T-cell (primary cell): ENCODE results near the gene TCF12. TPM values are rescaled to one million over a fixed set of nuclear protein-coding genes. Genes with fewer than 3 reads are reported as not detected.

ENCODE experiments used
- ATAC-seq, 4 experiments: fragments of 200-7000 bp in 3 of 4; fragments of 150-1000 bp in 1 of 4; cut with Tn5 transposase; replicated peaks in 1 of 4; 1 replicate in 3 of 4; 2 replicates in 1 of 4; pipeline ENCODE4 v1.10.0; 2021; ENCODE audit warnings: moderate library complexity in 3 of 4, mild to moderate bottlenecking in 2 of 4, moderate number of reproducible peaks in 1 of 4
- CTCF ChIA-PET, 2 donors: fragments of 300-600 bp; sonication (Branson Sonifier 250); formaldehyde crosslinking; loops; one replicate each; lab custom pipeline; 2022; ENCODE audit warnings: antibody characterized with exemption in 2 of 2; lab: Charles Lee
- POLR2A ChIA-PET, 2 donors: fragments of 300-600 bp; sonication (Branson Sonifier 250); formaldehyde crosslinking; loops; one replicate each; lab custom pipeline; 2022; ENCODE audit warnings: antibody characterized with exemption in 2 of 2; lab: Charles Lee
- DNase-seq, 35 experiments: peaks; one replicate each; pipeline versions ENCODE4 v3.0.0 to v3.0.0-alpha.2; 2013 to 2023
- H3K27ac ChIP-seq: one replicate; pipeline ENCODE4 v1.5.1; 2013; ENCODE audit warnings: low read length
- H3K27me3 ChIP-seq, 2 experiments: replicated peaks in 1 of 2; 1 replicate in 1 of 2; 2 replicates in 1 of 2; pipeline versions ENCODE4 v1.6.1 to v1.7.0; 2013; ENCODE audit warnings: low read length in 1 of 2, mixed read lengths in 1 of 2; ENCODE audit not compliant: control insufficient read depth in 2 of 2, insufficient read depth in 2 of 2; ENCODE audit errors: extremely low read depth in 1 of 2
- H3K36me3 ChIP-seq, 2 donors: 1 replicate in 1 of 2; 2 replicates in 1 of 2; pipeline versions ENCODE4 v1.6.1 to v1.7.0; 2013; ENCODE audit warnings: low read length in 1 of 2; ENCODE audit not compliant: control insufficient read depth in 2 of 2, insufficient read depth in 1 of 2; ENCODE audit errors: extremely low read depth in 1 of 2
- H3K4me1 ChIP-seq, 2 experiments: 1 replicate in 1 of 2; 2 replicates in 1 of 2; pipeline versions ENCODE4 v1.6.1 to v1.7.0; 2013; ENCODE audit warnings: low read length in 2 of 2, mixed read lengths in 1 of 2; ENCODE audit not compliant: insufficient read depth in 2 of 2, control insufficient read depth in 1 of 2; ENCODE audit errors: extremely low read depth in 1 of 2
- H3K4me3 ChIP-seq, 2 donors: 1 replicate in 1 of 2; 2 replicates in 1 of 2; pipeline versions ENCODE4 v1.5.1 to v1.7.0; 2013; ENCODE audit warnings: mild to moderate bottlenecking in 2 of 2, low read length in 1 of 2, moderate library complexity in 1 of 2; ENCODE audit not compliant: control insufficient read depth in 1 of 2; ENCODE audit errors: extremely low read depth in 1 of 2
- H3K9me3 ChIP-seq: 2 replicates; pipeline ENCODE4 v1.7.0; 2013
- H3K27ac Mint-ChIP-seq, 2 donors: one replicate each; pipeline ENCODE4 v1.8.0; 2020 to 2021; ENCODE audit warnings: mild to moderate bottlenecking in 2 of 2, mixed read lengths in 2 of 2
- H3K27me3 Mint-ChIP-seq, 2 donors: one replicate each; pipeline ENCODE4 v1.8.0; 2021 to 2022; ENCODE audit warnings: mixed read lengths in 2 of 2
- H3K36me3 Mint-ChIP-seq: one replicate; pipeline ENCODE4 v1.8.0; 2021; ENCODE audit warnings: mixed read lengths
- H3K4me1 Mint-ChIP-seq, 3 donors: one replicate each; pipeline ENCODE4 v1.8.0; 2020 to 2022; ENCODE audit warnings: mixed read lengths in 3 of 3, mild to moderate bottlenecking in 1 of 3
- H3K4me3 Mint-ChIP-seq, 3 donors: one replicate each; pipeline ENCODE4 v1.8.0; 2020 to 2022; ENCODE audit warnings: mild to moderate bottlenecking in 3 of 3, mixed read lengths in 3 of 3, moderate library complexity in 3 of 3
- H3K9me3 Mint-ChIP-seq, 3 donors: one replicate each; pipeline ENCODE4 v1.8.0; 2020 to 2022; ENCODE audit warnings: mixed read lengths in 3 of 3
- WGBS: methylation state at CpG from one replicate; pipeline ENCODE4 v1.1.5; 2013; ENCODE audit warnings: missing lambda C conversion rate; ENCODE audit not compliant: insufficient coverage; 5-methylcytosine and 5-hydroxymethylcytosine counted together
- total RNA-seq, 35 experiments: library from RNA in 6 of 35; stranded (reverse) in 6 of 35; fragments of 120-200 nt in 1 of 35; gene quantifications; one replicate each; pipeline versions ENCODE4 v1.2.1 to v1.2.4 and lab custom pipeline; 2013 to 2026

The TCF12 gene
- total RNA-seq, 5 donors from 2014 or later (not counting 1 experiment from before 2014, with no cell fraction given) = 68.0 to 94.3 (median 83.0) TPM

GRCh38 chr15:57086857-57087427 is 168.5 kb downstream of the TCF12 start:
- Mint-ChIP-seq H3K9me3 (no peaks in the 10 kb centered on the region), H3K4me1 (peaks cover 24 to 28% (median 27%) of the 10 kb centered on the region in 3 donors), H3K36me3 (peaks cover 4% of the 10 kb centered on the region), H3K4me3 (no peak overlapping the region), H3K27me3 (no peaks in the 10 kb centered on the region), H3K27ac (no peak overlapping the region)
- H3K36me3 ChIP-seq = no peaks in the 10 kb centered on the region
- no peaks in the 10 kb centered on the region for H3K9me3 ChIP-seq
- ATAC-seq = no peak
- ChIA-PET CTCF (no interaction called here), POLR2A (no interaction called here)
- peaks cover 0 to 4% of the 10 kb centered on the region in 2 experiments for H3K4me1 ChIP-seq
- H3K27ac ChIP-seq = no peak overlapping the region
- no peaks in the 10 kb centered on the region for H3K27me3 ChIP-seq
- no peak for DNase-seq
- WGBS = 90% methylated on average over 2 of the region's 4 CpGs
- H3K4me3 ChIP-seq = no peak overlapping the region

GRCh38 chr15:57089815-57090495 is 171.5 kb downstream of the TCF12 start:
- H3K9me3 ChIP-seq = no peaks in the 10 kb centered on the region
- peaks cover 0 to 8% of the 10 kb centered on the region in 2 donors for H3K36me3 ChIP-seq
- 100% methylated on average over 2 of the region's 6 CpGs for WGBS
- ChIA-PET POLR2A (no interaction called here), CTCF (interaction anchor here in 1 of 2 donors (0.6 kb wide), 1 partner anchor 376 kb away, joined by 4 read pairs; no protein-coding TSS in a partner anchor)
- no peaks in the 10 kb centered on the region for H3K9me3 Mint-ChIP-seq
- H3K27ac ChIP-seq = no peak overlapping the region
- no peak overlapping the region for H3K4me3 ChIP-seq
- H3K27ac Mint-ChIP-seq = no peak overlapping the region
- peaks cover 0 to 12% of the 10 kb centered on the region in 2 experiments for H3K4me1 ChIP-seq
- no peak overlapping the region for H3K4me3 Mint-ChIP-seq
- no peaks in the 10 kb centered on the region for H3K27me3 ChIP-seq
- ATAC-seq = no peak
- peaks cover 18 to 30% (median 25%) of the 10 kb centered on the region in 3 donors for H3K4me1 Mint-ChIP-seq
- peaks cover 20% of the 10 kb centered on the region for H3K36me3 Mint-ChIP-seq
- no peaks in the 10 kb centered on the region for H3K27me3 Mint-ChIP-seq
- DNase-seq = no peak

- H3K27me3 ChIP-seq = no peaks in the 10 kb centered on the region
- no peaks in the 10 kb centered on the region for H3K9me3 ChIP-seq
- peaks cover 17 to 27% (median 22%) of the 10 kb centered on the region in 3 donors for H3K4me1 Mint-ChIP-seq
- 100% methylated on average over 1 of the region's 4 CpGs for WGBS
- no peaks in the 10 kb centered on the region for H3K9me3 Mint-ChIP-seq
- peaks cover 0 to 12% of the 10 kb centered on the region in 2 experiments for H3K4me1 ChIP-seq
- no peaks in the 10 kb centered on the region for H3K27me3 Mint-ChIP-seq
- ATAC-seq (no peak), DNase-seq (no peak)
- H3K4me3 Mint-ChIP-seq = no peak overlapping the region
- POLR2A ChIA-PET = no interaction called here
- peaks cover 0 to 8% of the 10 kb centered on the region in 2 donors for H3K36me3 ChIP-seq
- H3K4me3 ChIP-seq = no peak overlapping the region
- CTCF ChIA-PET = interaction anchor here in 1 of 2 donors (0.6 kb wide), 1 partner anchor 376 kb away, joined by 4 read pairs; no protein-coding TSS in a partner anchor
- H3K27ac ChIP-seq = no peak overlapping the region
- peak overlapping the region in 1 of 2 donors; percentile 22 for H3K27ac Mint-ChIP-seq
- H3K36me3 Mint-ChIP-seq = peaks cover 26% of the 10 kb centered on the region
These were observed 172.0 kb downstream of the TCF12 start for GRCh38 chr15:57090496-57090859.

- no peaks in the 10 kb centered on the region for H3K9me3 ChIP-seq
- H3K27ac ChIP-seq = no peak overlapping the region
- Mint-ChIP-seq H3K27ac (peak overlapping the region in 1 of 2 donors; percentile 59), H3K4me1 (peaks cover 17 to 29% (median 22%) of the 10 kb centered on the region in 3 donors), H3K9me3 (no peaks in the 10 kb centered on the region), H3K4me3 (no peak overlapping the region), H3K36me3 (peaks cover 27% of the 10 kb centered on the region), H3K27me3 (no peaks in the 10 kb centered on the region)
- ChIA-PET CTCF (no interaction called here), POLR2A (interaction anchor here in 1 of 2 donors (0.6 kb wide), 1 partner anchor 44 kb away, joined by 3 read pairs; no protein-coding TSS in a partner anchor)
- peaks cover 0 to 12% of the 10 kb centered on the region in 2 experiments for H3K4me1 ChIP-seq
- no peak overlapping the region for H3K4me3 ChIP-seq
- no peak for DNase-seq
- peaks cover 0 to 8% of the 10 kb centered on the region in 2 donors for H3K36me3 ChIP-seq
- no CpG with 5 or more reads among the region's 2 CpGs for WGBS
- H3K27me3 ChIP-seq = no peaks in the 10 kb centered on the region
- no peak for ATAC-seq
These were observed 173.2 kb downstream of the TCF12 start for GRCh38 chr15:57091636-57092035.

GRCh38 chr15:57092252-57092651 is 173.8 kb downstream of the TCF12 start:
- H3K4me3 Mint-ChIP-seq = no peak overlapping the region
- Histone ChIP-seq H3K4me1 (peaks cover 0 to 12% of the 10 kb centered on the region in 2 experiments), H3K27ac (no peak overlapping the region), H3K36me3 (peaks cover 0 to 8% of the 10 kb centered on the region in 2 donors), H3K4me3 (no peak overlapping the region), H3K9me3 (no peaks in the 10 kb centered on the region), H3K27me3 (no peaks in the 10 kb centered on the region)
- H3K9me3 Mint-ChIP-seq = no peaks in the 10 kb centered on the region
- POLR2A ChIA-PET = no interaction called here
- no peak for ATAC-seq
- H3K4me1 Mint-ChIP-seq = peaks cover 17 to 29% (median 22%) of the 10 kb centered on the region in 3 donors
- CTCF ChIA-PET = interaction anchor here in 1 of 2 donors (0.7 kb wide), 1 partner anchor 106 kb away, joined by 3 read pairs; no protein-coding TSS in a partner anchor
- DNase-seq = no peak
- H3K27me3 Mint-ChIP-seq = no peaks in the 10 kb centered on the region
- H3K27ac Mint-ChIP-seq = peak overlapping the region in 1 of 2 donors; percentile 59
- peaks cover 27% of the 10 kb centered on the region for H3K36me3 Mint-ChIP-seq

GRCh38 chr15:57094321-57095257 is 176.1 kb downstream of the TCF12 start:
- ChIA-PET POLR2A (no interaction called here), CTCF (interaction anchor here in 1 of 2 donors (1.2 kb wide), 1 partner anchor 51 kb away, joined by 3 read pairs; no protein-coding TSS in a partner anchor)
- no peak overlapping the region for H3K27ac Mint-ChIP-seq

More at GRCh38 chr15:57094321-57095257, 176.1 kb downstream of the TCF12 start:
- Mint-ChIP-seq H3K4me3 (no peak overlapping the region), H3K27me3 (no peaks in the 10 kb centered on the region), H3K9me3 (no peaks in the 10 kb centered on the region), H3K4me1 (peaks cover 23 to 28% (median 28%) of the 10 kb centered on the region in 3 donors), H3K36me3 (peaks cover 35% of the 10 kb centered on the region)
- Histone ChIP-seq H3K27ac (no peak overlapping the region), H3K4me3 (no peak overlapping the region), H3K9me3 (no peaks in the 10 kb centered on the region), H3K4me1 (peaks cover 0 to 12% of the 10 kb centered on the region in 2 experiments), H3K36me3 (peaks cover 0 to 12% of the 10 kb centered on the region in 2 donors), H3K27me3 (no peaks in the 10 kb centered on the region)
- WGBS = no CpG with 5 or more reads among the region's 6 CpGs
- no peak for DNase-seq
- no peak for ATAC-seq
